ENCODE measurements around the gene FANCE.

DNA sequence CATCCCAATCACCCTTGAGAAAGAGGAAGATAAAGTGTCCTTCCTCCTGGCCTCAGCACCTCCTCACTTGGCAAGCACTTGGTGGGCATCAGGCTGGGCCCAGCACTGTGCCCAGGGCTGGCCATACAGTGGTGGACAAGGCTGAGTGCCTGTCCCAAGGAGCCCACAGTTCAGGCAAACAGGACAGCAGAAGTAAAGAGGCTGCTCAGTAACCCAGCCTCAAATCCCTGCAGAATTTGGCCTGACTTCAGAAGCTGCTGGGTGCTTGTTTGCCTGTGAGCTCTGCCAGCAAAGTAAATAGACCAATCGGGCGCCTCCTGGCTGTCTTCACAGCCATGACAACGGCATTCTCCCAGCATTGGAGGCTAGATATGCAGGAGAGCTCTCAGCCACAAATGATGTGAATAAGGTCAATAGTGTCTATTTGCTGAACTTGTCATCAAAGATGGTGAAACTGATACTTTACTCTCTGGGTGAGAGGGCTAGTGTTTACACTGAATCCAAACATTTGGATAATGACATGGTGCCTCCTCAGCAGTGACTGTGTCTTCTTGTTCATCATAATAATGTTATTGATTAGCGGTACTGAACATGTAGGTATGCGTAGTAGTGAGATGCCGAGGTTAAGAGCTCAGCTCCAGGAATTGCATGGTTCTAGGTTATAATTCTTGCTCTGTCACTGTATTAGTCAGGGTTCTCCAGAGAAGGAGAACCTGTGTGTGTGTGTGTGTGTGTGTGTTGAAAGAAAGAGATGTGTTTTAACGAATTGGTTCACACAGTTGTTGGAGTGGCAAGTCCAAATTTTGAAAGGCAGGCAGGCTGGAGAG lies 36.9 kb upstream of the FANCE start:
- TF ChIP-seq ARNT (IDR thresholded peaks at IDR 0.05) (no peak), HMG20A (CRISPR knock-in tag; conservative IDR thresholded peaks at IDR 0.05) (no peak), ZSCAN29 (IDR thresholded peaks at IDR 0.05) (no peak), ZNF644 (tag; IDR thresholded peaks at IDR 0.05; ENCODE audit: low read depth) (no peak), CBFB (CRISPR knock-in tag; IDR thresholded peaks at IDR 0.05) (no peak)
